ENCODE results near the gene NPC1. TPM values are rescaled to one million over a fixed set of nuclear protein-coding genes. Genes with fewer than 3 reads are reported as not detected.
"Not testable (repeated sequence)": the region's sequence is repeated elsewhere in the genome, so short reads cannot be mapped to it uniquely, and the experiment has no call there.

Gene NPC1
- 101 and 106 TPM in 2 replicates for total RNA-seq

DNA sequence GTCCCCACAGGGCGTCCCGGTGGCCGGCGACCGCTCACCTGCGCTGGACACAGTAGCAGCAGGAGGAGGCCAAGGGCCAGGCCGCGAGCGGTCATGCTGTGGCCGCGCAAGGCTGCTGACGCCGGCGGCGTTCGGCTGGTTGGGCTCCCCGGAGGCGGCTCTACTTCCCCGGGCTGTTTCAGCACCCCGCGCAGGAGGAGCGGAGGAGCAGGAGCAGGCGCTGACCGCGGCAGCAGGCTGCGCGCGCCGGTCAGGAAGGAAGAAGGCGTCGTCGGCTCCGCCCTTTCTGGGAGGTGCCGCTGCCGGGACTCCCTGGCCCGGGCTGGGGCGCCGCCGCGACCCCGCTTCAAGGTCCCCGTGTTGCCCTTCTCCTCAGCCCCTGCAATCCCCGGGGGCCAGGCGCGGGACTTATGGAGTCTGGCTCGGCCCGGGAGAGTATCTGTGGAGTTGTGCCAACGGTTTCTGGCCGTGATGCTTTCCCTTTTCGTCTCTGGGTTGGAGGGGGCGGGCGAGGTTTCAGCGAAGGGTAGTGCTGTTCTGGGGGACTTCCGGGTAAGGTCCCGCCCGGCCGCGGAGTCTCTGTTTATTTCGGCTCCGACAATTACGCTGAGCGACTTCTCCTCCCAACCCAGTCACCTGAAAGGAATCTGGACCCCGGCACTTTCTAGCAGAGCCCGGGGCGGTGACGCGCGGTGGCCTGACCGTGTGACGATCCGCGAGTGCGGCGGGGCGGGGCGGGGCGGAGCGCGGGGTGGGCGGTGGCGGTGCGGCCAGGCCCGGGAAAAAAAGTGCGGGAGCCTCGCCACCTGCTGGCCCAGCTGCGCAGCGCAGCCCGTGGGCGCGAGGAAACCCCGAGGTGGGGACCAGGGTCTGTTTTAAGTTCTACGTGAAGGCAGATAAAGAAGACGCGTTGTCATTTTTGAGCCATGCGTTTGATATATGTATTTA is at the start of gene NPC1:
Gene NPC1, minus strand, starts transcription at position 258 of the 948 bp plus-strand sequence. Its CDS starts 163 bp downstream, at position 95.
- DNase-seq (ENCODE audit: low read depth) = peak; percentile 95

DNA sequence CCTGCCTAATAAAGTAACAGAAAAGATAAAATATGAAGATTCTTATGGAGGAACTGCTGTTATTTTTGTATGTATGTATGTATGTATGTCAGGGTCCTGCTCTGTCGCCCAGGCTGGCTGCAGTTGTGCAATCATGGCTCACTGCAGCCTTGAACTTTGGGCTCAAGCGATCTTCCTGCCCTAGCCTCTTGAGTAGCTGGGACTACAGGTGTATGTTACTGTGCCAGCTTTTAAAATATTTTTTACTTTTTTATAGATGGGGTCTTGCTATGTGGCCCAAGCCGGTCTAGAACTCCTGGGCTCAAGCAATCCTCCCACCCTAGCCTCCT is 49.7 kb upstream of the NPC1 start:
- DNase-seq (ENCODE audit: low read depth) = no peak

DNA sequence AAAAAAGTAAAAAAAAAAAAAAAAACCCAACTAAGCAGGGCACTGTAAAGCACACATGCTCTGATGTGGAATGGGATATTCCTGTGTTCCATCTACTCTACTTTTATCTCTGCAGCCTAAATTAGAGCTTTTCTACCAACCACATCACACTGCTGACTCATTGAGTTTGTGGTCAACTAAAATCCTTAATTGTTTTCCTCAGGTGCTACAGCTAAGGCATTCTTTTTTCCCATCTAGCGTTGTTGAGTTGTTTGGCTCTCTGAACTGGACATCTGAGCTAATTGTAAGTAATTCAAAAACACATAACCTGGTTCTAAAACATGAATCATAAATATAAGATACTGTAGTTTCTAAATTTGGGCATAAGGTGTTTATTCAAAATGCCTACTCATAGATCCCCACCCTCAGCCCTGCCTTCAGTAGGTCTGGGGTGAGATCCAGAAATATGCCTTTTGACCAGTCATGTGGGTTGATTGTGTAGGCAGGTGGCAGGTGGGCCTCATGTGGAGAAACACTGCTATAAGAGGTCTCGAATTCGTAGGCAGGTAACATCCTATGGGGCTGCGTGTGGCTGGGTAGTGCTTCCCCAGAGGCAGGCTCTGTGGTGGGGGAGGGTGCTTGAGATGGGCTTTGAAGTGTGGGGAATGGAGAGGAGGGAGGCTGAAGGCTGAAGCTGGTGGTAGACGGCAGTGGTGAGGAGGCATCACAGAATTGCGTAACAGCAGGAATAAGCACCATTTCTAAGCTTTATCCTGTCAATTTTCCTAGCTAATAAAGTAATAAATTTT is 49.2 kb upstream of the NPC1 start:
- peak; percentile 78 for DNase-seq (ENCODE audit: low read depth)

DNA sequence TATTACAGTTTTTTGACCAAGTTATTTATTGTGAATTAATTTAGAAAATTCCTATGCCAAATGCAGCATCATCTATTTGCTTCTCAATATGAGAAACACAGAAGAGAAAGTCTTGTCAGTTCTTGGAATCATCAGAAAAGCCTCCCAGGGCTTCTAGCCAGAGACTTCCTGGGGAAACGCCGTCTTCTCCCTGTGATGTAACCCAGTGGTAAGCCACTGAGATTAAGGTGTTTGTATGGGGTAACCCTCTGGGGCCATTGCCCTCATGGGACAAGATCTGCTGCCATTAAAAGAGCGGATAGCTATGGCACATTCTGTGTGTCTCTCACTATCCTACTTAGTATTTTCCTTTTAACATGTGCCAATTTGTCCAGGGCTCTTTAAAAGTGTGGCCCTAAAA is 48.4 kb upstream of the NPC1 start:
- DNase-seq (ENCODE audit: low read depth) = no peak

DNA sequence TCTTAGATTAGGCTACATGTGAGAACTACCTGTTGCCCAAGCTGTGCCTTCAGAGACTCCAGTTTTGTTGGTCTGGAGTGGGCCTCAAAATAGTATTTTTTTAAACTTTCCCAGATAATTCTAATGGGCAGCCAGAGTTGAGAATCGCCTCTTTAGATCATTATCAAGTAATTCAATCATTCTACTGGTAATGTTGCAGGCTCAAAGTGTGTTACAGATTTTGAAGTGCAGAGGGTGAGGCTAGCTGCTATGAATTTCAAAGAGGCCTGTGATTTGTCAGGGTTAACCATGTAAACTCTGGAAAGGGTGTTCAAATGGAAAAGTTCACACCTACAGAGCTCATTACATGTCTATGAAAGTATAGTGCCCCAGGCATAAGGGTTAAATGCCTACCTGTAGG is 46.3 kb upstream of the NPC1 start:
- no peak for DNase-seq (ENCODE audit: low read depth)

DNA sequence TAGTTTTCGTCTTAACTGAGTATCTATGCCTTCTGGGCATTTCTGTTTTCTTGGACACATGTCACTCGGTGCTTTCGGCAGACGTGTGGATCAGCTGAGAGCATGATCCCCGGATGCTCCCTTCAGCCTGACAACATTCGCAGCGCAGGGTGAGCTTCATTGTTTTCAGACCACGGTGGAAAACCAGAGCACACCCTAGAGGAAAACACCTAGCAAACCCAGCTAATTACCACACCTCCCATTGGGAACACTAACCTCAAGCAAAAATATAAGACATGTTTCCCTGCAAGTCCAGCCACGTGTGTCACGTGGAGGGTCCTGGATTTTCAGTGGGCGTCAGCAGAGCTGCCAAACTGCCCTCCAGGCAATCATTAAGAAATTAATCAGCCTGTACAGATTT is 45.4 kb upstream of the NPC1 start:
- DNase-seq (ENCODE audit: low read depth) = no peak

DNA sequence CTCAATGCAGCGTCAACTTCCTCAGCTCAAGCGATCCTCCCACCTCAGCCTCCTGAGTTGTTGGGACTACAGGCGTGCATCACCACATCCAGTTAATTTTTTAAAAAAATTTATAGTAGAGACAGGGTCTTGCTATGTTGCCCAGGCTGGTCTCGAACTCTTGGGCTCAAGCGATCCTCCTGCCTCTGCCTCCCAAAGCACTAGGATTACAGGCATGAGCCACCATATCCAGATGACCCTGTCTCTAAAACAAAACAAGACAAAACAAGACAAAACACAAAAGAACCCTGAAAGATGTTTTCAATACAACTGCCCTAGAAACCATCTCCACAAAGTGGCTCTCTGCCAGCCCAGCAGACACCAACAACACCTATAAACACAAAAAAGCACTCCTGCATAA is 45.0 kb upstream of the NPC1 start:
- DNase-seq (ENCODE audit: low read depth) = no peak

DNA sequence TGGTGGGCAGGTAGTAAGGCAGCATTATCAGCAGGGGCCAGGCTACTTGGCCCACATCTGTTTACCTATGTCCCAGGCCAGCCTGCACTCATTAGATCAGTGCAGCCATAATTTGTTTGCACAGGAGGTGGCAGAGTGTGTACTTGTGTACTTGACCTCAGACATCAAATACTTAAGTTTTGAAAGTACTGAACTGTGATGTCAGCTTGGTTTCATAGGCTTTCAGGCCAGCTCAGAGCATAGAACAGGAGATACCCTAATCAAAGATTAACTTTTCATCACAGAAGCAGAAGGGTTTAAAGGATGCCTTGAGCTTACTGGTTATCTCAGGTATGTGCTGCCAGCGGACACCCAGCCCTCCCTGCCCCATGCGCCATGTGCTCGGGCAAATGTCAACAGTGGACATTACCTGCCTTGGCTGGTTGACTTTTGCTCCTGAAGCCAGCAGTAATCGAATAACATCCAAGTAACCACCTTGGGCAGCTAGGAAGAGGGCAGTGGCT is 43.2 kb upstream of the NPC1 start:
- peak; percentile 89 for DNase-seq (ENCODE audit: low read depth)

DNA sequence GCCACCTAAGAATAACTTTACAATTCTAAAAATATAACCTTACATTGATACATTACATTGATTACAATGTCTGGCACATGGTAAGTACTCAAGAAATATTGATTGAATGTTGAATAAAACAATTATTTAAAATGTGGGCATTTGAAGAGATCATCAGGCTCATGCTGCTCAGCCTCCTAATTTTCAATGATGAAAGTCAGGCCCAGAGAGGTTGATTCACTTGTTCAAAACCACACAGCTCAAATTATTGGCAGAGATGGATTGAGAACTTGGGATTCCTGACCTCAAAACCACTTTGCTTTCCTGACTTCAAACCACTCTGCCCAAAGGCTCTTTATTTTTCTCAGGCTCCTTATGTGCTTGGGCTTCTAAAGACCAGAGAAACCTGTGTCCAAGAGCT is 41.7 kb upstream of the NPC1 start:
- no peak for DNase-seq (ENCODE audit: low read depth)

DNA sequence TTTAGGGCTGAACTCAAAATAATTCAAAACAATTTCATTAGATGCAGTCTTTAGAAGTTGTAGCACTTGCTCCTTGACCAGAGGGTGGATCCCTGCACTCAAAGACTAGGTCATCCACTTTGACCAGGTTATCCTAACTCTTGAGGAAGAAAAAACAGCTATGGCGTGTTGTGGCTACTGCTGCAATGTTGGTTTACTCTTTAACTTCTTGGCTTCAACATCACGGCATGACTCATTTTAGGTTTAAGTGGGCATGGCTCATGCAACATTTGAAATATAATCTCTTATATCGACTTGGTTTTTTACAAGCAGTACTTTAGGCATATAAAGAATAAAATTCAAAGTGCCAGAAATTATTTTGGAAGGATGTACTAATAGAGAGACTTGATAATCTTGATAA is 41.0 kb upstream of the NPC1 start:
- DNase-seq (ENCODE audit: low read depth) = peak; percentile 98

DNA sequence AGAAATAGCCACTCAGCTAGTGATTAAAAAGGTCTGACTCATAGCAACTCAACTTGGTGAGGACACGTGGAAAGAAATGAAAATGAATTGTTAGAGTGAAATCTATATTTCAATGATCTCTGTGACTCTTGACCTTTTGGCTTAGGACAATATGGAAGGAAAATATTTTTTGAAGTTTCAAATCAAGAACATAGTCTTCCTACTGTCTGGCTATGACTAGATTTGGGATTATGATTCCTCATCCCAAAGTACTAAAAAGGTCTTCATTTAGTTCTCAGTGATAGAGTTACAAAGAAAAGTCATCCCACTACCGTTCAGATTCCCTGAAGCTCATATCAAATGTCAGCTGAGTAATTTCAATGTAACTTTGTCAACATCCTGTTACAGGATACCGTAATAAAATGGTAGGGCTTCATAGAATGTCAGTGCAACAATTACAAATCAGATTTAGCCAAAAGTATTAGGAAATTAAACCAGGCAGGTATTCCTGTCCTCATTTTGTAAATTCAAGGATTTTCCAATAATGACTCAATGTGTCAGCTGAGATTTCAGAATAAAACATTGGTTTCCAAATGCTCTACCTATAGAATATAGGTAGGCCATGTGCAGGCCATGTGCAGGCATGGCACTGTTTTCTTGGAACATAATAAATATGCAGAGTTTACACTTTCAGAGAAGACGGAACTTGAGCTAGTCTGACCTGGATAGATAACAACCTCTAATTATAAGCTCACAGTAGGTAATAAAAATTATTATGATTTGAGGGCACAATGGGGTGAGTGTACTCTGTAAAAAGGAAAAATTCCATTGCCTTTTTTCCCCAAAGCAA is 40.4 kb upstream of the NPC1 start:
- no peak for DNase-seq (ENCODE audit: low read depth)

DNA sequence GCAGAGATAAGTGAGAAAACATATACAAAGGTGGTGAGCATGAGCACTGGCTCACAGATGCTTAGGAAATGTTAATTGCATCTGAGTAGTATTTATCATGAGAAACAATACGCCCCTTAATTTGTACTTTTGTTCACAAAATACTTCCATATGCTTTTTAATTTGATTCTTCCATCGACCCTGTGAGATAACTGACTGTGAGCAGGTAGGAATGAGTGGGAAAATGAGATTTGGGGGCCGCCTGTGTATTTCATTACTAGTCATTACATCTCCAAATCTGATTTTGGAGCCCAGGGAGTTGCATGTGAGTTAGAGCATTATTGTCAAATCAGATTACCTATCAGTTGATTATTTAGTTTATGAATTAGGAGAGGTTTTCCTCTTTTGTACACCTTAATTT is 36.7 kb upstream of the NPC1 start:
- DNase-seq (ENCODE audit: low read depth) = no peak

DNA sequence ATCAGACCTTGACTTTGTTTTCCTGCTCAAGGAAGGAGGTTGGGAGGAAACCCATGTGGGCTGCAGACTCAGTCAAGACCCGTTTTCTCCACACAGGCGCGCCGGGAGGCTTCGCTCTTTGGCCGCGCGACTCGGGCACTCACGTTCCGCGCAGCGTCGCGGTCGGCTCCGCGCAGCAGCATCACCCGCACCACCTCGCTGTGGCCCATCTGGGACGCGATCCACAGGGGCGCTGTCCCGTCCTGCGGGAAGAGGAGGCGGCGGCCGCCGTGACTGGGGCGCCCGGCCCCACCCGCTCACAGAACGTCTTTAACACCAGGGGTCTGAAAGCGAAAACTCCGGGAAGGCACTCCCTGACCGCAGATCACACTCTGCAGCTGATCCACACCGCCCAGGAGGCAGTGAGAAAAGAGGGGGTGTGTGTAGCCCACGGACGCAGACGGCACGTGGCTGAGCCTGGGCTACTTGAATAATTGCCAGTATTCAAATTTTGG is 33.1 kb upstream of the NPC1 start:
- no peak for DNase-seq (ENCODE audit: low read depth)

DNA sequence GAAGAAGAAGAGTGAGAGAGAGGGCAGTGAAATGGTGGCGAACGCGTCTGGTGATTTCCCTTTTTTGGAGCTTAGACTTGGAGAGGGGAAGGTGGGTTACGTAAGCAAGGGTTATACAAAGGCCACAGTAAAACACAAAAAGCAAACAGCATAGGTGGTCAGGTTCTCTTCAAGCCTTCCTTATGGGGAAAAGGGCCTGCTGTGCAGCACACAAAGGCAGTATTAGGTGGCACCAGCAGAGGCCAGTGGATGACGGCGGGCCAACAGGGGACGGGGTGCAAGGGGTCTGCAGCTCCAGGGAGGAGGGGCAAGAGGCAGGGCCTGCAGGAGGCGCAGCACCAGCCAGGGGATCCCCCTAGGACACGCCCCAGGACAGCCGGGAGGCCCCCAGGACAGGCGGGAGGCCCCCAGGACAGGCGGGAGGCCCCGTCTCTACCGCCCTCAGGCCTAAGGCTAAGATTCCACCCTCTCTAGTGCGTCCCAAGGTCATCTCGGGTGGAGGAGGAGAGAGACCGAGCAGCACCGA is 32.6 kb upstream of the NPC1 start:
- peak; percentile 74 for DNase-seq (ENCODE audit: low read depth)

DNA sequence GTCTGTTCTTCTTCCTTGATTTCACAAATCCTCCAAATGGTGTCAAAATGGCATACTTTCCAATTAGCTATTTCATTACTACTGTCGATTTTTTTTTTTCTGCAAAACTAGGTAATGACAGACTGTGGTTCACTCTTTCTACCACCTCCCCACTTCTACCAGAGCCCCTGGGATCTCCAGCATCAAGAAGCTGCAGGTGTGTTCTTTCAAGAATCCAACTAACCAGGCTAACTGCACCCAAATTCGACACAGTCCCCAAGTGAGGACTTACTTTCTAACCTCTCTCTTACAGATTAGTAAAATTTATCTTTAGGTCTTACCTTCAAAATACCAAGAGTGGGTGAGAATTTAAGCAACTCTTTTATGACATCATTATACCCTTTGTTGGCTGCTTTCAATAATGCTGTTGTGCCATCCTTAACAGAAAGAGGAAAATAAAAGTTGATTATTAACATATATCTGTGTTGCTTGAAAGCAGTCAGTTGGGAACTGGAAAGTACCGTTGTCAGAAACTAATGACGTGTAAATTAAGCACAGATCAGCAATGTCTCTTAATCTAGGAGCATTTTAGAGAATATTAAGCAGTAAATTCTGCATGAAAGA is 31.2 kb upstream of the NPC1 start:
- DNase-seq (ENCODE audit: low read depth) = peak; percentile 97

DNA sequence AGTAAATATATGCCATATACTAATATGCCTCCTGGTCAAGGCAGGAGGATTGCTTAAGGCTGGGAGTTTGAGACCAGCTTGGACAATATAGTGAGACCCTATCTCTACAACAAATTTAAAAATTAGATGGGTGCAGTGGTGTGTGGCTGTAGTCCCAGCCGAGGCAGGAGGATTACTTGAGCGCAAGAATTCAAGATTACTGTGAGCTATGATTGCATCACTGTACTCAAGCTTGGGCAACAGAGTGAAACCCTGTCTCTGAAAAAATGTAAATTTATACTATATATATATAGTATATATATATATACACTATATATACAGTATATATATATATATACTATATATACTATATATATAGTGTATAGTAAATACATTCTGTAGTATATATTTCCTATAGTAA is 30.0 kb upstream of the NPC1 start:
- DNase-seq (ENCODE audit: low read depth) = no peak

DNA sequence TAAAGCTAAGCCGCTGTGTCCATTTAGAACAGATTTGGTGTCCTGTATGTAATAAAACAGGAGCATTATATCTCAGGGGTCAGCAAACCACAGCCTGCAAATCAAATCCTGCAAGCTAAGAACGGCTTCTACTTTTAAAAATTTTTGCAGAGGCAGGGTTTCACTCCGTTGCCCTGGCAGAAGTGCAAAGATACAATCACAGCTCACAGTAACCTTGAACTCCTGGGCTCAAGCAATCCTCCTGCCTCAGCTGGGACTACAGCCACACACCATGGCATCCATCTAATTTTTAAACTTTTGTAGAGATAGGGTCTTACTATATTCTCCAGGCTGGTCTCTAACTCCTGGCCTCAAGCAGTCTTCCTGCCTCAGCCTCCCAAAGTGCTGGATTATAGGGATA is 28.6 kb upstream of the NPC1 start:
- DNase-seq (ENCODE audit: low read depth) = no peak

DNA sequence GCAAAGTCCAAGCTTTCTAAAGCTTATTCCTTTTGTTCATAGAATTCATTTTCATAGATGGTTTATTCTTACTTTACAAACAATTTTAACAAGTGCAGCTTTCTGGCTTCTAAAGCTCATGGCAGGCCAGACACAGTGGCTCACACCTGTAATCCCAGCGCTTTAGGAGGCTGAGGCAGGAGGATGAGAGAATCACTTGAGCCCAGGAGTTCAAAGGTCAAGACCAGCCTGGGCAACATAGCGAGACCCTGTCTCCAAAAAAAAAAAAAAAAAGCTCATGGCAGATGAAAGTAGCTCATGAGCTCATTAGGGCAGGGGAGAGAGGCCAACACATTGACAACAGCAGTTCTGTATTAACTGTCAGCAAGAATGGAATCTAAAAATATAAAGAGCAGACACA is 28.1 kb upstream of the NPC1 start:
- DNase-seq (ENCODE audit: low read depth) = no peak

DNA sequence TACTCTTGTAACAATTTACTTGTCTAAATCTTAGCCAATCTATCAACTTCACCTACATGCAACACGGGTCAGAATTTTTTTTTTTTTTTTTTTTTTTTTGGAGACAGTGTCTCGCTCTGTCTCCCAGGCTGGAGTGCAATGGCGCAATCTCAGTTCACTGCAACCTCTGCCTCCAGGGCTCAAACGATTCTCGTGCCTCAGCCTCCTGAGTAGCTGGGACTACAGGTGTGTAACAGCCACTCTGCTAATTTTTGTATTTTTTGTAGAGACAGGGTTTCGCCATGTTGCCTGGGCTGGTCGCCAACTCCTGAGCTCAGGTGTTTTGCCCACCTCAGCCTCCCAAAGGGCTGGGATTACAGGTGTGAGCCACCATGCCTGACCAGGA is 26.8 kb upstream of the NPC1 start:
- not testable (repeated sequence) for DNase-seq (ENCODE audit: low read depth)

DNA sequence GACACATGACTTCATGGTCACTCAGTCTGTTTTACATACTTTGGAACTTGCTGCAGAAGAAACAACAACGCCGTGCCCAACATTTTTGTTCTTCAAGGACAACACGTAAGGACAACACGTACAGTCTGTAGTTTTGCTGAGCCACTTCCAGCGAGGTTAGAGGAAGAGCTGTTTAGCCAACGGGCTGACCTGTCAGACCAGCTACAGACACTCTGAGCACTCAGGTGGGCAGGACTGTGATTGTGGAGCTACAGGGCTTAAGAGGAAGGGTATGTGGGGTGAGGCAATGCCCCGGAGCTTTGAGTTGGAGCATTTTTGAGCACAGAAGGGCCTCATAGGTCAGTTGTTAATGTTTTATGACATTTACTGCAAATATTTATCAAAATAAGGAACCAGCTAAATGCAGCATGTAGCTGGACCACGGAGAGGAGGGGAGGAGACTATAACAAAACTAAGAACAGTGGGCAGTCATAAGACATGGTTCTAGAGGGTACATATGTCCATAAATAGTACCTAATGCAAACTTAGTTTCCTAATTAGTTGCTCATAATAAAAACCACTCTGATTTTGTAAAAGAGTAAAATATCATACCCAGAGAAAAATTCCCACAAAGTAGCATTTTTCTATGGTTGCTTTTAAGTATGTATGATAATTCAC is 26.3 kb upstream of the NPC1 start:
- peak; percentile 64 for DNase-seq (ENCODE audit: low read depth)

Measured in renal cortical epithelial cell (primary cell).